HG02610 (cell line): ENCODE measurements around the gene TMEM18.

Experiments
- ATAC-seq: cut with Tn5 transposase; IDR thresholded peaks from one replicate; pipeline ENCODE4 v1.9.1; 2021; ENCODE audit warnings: mild to moderate bottlenecking, moderate library complexity; ENCODE audit not compliant: unreplicated experiment

The TMEM18 gene

DNA sequence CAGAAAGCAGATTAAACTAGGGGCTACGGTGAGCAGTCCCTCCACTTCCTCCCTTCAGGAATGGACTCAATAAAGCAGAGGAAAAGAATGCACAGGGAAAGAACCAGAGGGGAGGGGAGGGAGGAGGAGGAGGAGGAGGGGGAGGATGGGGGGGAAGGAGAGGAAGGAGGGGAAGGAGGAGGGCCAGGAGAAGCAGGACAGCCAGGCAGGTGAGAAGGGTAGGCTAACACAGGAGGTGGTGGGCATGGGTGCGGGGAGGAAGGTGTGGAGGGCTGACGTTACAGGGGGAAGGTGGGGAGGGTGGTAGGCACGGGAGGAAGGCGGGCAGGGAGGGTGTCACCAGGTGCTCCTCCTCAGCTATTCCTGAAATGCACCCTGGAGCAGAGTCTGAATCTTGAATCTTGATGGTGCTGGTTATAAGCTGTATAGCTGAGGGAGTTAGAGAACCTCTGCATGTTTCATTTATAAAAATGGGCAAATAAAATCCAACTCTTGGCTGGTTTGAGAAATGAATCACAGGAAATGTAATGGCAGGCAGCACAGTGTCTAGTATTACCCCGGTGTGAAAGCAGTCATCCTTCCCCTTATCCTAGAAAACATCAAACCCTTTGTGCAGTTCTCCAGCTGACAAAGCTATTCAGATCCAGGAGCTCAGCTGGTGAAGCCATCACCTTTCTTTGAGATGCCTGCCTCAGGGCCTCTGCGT is 3.4 kb downstream of the TMEM18 start:
- no peak for ATAC-seq

DNA sequence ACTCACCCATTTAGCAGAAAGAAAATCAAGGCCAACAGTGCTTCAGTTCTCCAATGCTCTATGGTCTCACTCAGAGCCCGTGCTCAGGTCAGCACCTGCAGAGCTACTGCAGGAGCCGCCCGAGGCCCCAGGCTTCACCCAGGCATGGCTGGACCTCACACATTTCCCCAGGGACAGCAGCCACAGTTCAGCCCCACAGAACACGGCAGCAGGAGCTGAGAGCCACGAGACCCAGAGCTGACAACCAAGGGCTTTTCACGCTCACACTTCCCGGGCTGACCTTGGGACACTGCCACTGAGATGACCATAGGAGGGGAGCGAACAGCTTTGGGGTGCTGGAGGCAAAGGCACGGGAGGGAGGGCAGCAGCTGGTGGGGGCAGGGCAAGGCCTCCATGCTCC is 4.2 kb downstream of the TMEM18 start:
- ATAC-seq: no peak

DNA sequence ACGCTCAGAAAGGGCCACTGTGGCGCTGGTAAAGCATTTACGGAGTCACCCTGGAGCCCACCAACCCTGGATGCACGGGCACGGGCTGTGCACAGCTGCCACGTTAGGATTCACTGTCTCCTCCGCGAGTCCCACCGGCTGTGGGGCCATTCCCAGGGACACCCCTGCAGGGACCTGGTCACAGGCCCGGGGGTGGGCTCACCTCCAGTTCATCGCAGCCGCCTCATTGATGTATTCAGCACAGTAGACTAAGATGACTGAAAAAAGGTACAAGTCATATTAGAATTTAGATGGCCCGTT is 4.7 kb downstream of the TMEM18 start:
- ATAC-seq: no peak

DNA sequence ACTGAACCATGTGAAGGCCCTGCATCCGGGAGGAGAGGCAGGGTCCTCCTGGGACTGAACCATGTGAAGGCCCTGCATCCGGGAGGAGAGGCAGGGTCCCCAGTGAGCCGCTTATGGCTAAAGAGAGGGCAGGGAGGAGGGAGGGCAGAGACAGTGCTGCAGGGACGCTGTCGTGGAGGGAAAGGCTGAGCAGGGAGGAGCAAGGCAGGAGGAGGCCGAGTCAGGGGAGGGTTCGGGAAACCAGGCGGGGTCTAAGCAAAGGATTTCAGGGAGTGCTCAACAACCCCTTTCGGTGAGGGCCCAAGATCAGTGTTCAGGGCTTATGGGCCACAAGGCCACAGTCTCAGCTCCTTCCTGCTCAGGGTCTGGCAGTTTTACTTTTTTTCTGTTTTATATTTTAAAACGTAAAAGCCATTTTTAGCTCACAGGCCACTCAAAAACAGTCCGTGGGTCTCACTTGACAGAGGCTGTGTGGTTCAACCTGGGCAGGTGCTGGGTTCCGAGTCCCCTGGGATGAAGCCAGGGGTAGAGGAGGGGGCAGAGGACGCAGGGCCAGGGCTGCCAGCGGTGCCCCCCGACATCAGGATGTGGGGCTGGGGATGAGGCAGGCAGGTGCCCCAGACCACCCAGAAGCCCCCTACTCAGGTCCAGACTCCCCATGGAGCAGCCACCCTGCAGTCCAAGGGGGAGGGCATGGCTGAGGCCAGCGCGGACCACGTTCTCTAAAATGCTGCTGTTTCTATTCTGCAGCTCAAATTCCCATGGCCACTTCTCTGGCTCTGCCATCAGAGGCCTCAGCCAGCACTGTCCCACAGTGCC is 5.2 kb downstream of the TMEM18 start:
- ATAC-seq: no peak

DNA sequence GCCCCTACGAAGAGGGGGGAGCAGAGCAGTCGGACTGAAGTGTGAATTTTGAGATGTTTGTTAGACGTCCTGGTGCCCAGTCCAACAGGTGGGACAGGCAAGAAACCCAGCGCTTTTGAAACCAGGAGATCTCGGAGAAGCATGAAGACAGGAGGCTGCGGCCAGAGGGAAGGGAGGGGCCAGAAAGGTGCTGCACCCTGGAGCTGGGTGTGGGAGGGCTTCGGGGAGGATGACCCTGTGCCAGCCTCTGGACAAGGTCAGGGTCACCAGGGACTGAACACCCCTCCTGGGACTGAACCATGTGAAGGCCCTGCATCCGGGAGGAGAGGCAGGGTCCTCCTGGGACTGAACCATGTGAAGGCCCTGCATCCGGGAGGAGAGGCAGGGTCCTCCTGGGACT is 6.1 kb downstream of the TMEM18 start:
- no peak for ATAC-seq

DNA sequence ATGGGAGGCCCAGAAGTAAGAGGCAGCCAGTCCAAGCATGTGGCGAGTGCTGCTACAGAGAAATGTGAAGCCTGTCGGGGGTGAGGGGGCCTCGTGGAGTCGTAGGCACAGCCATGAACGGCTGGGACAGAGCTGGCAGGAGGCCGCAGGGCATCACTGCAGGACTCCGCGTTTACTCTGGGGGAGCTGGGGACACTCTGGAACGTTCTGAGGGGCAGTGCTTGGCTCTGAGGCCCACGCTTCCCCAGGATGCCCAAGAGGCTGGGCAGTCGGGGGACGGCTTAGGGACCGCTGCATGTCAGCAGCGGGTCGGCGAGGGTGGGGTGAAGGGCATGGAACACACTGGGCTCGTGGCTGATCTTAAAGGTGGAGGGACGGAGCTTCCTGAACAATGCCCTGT is 6.6 kb downstream of the TMEM18 start:
- no peak for ATAC-seq

DNA sequence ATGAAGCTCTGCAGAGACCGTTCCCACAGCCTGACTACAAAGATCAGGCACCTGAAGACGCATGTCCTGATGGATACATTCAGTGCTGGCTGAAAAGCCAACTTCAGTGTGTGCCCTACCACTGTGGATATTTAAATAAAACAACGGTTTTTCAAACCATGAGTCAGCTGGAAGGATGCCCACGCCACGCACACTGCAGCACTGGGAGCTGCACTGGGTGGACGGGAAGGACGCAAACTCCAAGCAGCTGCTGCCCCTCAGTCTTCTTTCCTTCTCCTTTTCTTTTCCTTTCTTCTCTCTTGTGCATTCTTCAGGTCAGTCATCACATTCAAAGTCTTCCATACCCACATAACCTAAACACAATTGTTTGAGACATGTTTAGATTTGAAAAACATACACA is 7.9 kb downstream of the TMEM18 start:
- no peak for ATAC-seq

DNA sequence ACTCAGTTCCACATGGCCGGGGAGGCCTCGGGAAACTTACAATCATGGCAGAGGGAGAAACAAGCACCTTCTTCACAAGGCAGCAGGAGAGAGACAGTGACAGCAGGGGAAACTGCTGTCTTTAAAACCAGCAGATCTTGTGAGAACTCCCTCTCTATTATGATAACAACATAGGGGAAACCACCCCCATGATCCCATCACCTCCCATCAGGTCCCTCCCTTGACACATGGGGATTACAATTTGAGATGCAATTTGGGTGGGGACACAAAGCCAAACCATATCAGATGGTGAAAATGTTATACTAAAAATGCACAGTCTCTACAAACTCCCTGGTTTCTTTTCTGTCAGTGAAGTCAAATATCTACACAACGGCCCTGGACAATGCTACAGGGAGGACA is 9.2 kb downstream of the TMEM18 start:
- ATAC-seq: no peak

DNA sequence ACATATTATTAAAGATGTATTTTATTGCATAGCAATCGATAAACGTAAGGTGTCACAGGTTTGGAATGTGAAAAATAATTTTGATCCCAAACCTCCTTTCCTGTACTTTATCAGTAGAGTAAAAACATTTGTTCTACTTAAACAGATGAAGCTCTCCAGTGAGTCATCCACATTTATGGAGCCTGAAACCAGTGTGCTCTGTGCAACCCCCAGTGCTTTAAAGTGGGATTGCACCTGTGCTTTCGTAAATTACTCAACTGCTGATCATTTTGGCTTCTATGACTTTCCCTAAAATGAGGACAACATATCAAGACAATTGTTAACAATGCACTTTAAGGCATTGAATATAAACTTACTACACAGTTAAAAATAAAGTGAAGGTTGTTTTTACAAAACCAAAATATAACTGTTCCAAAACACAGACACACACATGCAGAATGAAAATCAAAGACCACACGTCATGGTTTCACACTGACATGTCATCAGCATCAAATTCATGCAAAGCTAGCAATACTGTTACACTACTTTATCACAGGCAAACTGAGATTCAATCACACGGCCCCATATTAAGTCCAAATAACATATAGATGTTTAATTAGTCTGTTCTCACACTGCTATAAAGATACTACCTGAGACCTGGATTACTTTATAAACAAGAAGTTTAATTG is 9.7 kb downstream of the TMEM18 start:
- ATAC-seq: no peak

DNA sequence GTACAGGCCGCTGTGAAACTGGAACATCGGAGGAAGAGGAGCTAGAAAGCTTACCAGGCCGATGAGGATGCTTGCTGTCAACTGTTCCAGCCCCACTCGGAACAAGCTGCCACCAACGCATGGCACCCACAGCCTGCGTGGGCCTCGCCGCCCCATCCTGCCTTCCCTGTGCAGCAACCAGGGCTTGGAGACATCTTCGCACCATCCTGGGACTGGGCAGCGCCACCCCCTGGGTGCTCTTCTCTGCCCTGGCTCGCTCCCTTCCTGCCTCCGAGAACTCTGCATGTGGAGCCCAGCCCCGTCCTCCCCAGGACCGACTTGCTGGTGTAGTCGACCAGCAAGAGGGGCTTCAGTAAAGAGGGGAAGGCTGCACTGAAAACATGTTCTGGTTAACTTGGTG is 10.8 kb downstream of the TMEM18 start:
- ATAC-seq: no peak

DNA sequence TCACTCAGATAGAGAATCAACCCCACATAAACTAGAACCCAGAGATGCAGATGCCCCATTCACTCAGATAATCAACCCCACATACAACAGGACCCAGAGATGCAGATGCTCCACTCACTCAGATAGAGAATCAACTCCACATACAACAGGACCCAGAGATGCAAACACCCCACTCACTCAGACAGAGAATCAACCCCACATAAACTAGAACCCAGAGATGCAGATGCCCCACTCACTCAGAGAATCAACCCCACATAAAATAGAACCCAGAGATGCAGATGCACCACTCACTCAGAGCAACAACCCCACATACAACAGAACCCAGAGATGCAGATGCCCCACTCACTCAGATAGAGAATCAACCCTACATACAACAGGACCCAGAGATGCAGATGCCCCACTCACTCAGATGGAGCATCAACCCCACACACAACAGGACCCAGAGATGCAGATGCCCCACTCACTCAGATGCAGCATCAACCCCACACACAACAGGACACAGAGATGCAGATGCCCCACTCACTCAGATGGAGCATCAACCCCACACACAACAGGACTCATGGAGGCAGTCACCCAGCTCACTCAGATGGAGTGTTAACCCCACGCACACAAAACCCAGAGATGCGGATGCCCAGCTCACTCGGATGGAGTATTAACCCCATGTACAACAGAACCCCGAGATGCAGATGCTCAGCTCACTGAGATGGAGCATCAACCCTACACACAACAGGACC is 11.7 kb downstream of the TMEM18 start:
- no peak for ATAC-seq

DNA sequence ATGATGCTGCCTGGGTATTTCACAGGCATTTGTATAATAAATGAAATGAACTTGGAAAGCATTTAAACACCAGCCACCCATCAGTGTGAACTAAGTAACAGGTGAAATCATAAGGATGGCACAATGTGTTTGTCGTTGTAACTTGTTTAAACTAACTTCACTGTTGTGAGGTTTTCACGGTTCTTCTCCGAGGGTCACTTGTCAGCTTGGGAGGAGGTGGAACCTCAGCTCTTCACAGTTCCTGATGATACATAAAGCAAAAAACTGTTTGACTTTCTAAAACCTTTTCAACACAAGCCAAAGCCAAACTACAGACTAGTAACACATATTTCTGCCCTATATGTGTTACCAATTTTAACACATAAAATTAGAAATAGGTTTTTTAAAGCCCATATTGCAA is 13.1 kb downstream of the TMEM18 start:
- ATAC-seq: no peak

DNA sequence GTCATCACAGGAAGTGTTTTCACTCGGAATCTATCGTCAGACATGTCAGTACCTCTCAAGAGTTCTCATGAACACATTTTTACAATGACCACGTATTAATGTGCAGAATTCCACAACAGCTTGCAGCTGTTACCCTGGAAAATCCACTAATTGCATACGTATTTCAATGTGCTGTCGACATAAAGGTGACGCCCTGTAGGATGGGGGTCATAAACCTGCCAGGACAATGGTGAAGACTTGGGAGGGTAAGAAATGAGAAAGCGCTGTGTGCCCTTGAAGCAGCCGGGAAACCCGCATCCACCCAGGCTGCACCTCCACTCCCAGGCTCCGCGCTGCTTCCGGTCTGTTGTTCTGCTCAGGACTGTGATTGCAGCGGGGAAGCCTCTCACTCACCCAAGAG is 14.0 kb downstream of the TMEM18 start:
- ATAC-seq: no peak

DNA sequence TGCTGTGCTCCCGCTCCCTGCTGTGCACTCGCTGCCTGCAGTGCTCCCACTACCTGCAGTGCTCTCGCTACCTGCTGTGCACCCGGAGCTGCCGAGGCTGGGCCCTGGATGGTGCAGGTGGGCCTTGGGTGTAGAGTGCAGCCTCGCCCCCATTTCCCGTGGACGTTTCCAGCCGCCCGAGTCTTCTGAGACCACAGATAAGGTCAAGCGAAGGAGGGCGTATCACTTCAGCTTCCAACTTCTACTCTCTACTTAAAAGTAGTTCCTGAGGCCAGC is 15.9 kb downstream of the TMEM18 start:
- no peak for ATAC-seq

DNA sequence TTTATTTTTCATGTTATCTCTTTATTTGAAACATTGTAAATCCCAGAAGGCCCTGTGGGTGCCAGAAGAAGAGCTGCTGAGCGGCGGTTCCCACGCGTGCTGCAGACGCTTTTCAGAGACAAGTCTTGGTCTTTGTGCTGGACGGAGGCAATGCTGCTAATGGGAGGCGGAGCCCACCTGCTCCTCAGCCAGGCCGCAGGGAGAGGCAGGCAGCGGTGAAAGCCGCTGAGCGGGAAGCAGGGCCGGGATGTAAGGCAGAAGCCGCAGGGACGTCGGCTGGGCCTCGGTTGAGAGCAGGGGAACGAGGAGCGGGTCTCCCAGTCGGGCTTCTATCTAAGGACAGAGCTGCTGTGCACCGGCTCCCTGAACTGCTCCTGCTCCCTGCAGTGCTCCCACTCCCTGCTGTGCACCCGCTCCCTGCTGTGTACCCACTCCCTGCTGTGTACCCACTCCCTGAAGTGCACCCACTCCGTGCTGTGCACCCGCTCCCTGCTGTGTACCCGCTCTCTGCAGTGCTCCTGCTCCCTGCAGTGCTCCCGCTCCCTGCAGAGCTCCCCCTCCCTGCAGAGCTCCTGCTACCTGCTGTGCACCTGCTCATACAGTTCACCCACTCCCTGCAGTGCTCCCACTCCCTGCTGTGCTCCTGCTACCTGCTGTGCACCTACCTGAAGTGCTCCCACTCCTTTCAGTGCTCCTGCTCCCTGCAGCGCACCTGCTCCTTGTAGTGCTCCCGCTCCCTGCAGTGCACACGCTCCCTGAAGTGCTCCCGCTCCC is 16.4 kb downstream of the TMEM18 start:
- no peak for ATAC-seq

DNA sequence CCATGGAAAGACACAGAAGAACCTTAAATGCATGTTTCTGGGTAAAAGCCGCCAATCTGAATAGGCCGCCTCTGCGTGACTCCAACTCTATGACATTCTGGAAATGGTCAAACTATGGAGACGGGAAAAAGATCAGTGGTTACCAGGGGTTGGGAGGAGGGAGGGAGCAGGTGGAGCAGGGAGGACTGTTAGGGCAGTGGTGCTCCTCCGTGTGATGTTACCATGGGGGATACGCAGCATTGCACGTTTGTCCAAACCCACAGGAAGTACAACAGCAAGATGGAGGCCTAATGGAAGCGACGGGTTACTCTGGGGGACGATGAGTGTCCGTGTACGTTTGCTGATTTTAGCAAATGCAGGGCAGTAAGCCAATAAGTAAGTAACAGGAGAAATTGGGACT is 17.2 kb downstream of the TMEM18 start:
- ATAC-seq: no peak

DNA sequence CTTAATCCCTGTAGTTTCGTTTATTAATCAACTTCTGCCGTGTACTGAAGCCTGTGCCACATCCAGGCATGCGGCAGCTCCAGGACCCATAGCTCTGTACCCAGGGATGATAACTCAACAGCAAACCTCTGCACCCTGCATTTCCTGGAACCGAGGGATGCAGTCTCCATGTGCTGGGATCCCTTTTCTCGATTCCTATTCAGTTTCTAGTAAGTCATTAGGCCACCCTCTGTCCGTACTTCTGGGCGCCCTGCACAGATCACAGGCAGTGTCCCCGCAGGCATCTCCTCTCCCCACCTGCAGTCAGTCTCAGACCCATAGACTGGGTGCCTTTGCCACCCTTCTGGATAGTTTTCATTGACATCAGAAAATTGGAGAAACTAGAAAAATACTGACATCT is 18.8 kb downstream of the TMEM18 start:
- no peak for ATAC-seq

DNA sequence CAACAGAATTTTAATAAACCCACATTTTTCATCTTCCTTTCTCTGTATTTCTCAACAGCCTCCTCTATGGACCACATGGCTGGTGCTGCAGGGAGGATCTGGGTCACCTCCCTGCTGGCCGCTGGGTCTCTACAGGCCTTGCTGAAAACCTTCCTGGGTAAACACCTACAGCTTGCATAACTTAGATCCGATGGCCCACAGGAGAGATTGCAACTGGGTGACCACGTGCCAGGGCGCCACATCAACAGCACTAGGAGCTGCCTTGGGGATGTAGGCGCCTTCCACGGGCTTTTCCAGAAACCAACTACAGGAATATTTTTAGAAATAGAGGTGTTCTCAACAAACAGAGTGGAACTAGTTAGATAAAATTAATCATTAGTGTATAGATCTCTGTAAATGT is 19.4 kb downstream of the TMEM18 start:
- ATAC-seq: no peak

DNA sequence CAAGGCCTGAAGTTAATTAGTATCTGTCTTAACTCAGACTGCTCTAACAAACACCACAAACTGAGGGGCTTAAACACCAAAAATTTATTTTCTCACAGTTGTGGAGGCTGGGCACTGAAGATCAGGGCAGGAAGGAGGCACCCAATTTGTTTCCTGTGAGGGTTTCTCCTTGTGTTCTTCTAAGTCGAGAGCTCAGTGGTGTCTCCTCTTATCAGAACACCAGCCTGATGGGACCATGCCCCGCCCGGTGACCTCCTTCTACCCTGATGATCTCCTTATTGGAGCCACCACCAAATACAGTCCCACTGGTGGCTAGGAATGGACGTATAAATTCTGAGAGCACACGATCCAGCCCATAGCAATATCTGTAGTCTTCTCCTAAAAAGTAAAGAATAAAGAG is 20.5 kb downstream of the TMEM18 start:
- no peak for ATAC-seq

DNA sequence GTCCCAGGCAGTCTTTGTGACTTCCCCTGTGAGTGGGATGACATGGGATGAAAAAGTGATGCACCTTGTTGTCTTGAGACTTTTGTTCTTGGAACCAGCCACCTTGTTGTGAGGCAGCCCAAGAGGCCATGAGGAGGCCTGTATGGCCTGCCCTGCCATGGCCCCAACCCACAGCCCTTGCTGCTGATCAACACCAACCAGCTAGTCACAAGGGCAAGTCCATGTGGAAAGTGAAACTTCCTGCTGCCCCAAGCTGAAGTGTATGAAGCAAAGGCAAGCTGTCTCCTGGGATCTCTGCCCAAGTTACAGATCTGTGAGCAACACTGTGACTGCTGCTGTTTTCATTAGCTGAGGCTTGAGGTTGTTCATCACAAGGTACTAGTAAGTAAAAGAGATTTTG is 21.6 kb downstream of the TMEM18 start:
- ATAC-seq: no peak

DNA sequence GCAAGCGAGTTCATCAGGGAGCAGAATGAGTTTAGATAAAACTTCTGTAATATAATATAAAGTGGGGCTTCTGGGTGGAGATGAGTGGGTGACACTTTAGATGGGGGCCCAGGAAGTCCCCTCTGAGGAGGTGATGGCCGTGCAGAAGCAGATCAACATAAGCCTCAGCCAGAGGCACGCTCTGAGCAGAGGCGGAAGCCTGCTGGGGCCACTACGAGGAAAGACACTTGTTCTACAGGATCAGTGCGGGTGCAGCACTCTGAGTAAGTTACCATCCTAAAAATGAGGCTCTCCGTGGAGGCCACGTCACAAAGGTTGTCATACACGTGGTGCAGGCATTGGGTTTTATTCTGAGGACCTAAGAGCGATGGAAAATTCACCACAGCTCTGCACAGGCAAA is 22.3 kb downstream of the TMEM18 start:
- ATAC-seq: no peak
